HG02798 (cell line): Measurements from ENCODE around the gene HDC.

Experiments used
- ATAC-seq: cut with Tn5 transposase; IDR thresholded peaks from one replicate; pipeline ENCODE4 v1.9.1; 2021; ENCODE audit warnings: mild to moderate bottlenecking; ENCODE audit not compliant: unreplicated experiment, poor library complexity

The HDC gene, protein sequence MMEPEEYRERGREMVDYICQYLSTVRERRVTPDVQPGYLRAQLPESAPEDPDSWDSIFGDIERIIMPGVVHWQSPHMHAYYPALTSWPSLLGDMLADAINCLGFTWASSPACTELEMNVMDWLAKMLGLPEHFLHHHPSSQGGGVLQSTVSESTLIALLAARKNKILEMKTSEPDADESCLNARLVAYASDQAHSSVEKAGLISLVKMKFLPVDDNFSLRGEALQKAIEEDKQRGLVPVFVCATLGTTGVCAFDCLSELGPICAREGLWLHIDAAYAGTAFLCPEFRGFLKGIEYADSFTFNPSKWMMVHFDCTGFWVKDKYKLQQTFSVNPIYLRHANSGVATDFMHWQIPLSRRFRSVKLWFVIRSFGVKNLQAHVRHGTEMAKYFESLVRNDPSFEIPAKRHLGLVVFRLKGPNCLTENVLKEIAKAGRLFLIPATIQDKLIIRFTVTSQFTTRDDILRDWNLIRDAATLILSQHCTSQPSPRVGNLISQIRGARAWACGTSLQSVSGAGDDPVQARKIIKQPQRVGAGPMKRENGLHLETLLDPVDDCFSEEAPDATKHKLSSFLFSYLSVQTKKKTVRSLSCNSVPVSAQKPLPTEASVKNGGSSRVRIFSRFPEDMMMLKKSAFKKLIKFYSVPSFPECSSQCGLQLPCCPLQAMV

GRCh38 chr15:50265620-50266019 lies at the start of gene HDC:
Gene HDC, minus strand, starts transcription at chr15:50265726. Its CDS starts 103 bp downstream, at chr15:50265623.
- ATAC-seq: no peak

- ATAC-seq: no peak
Observed at GRCh38 chr15:50312636-50313035, 47.1 kb upstream of the HDC start.

GRCh38 chr15:50307799-50308198 lies 42.3 kb upstream of the HDC start:
- ATAC-seq: no peak

- no peak for ATAC-seq
Observed at GRCh38 chr15:50304836-50305235, 39.3 kb upstream of the HDC start.

- no peak for ATAC-seq
Observed at GRCh38 chr15:50302581-50302980, 37.1 kb upstream of the HDC start.

GRCh38 chr15:50298340-50298739 lies 32.8 kb upstream of the HDC start:
- ATAC-seq: no peak

DNA sequence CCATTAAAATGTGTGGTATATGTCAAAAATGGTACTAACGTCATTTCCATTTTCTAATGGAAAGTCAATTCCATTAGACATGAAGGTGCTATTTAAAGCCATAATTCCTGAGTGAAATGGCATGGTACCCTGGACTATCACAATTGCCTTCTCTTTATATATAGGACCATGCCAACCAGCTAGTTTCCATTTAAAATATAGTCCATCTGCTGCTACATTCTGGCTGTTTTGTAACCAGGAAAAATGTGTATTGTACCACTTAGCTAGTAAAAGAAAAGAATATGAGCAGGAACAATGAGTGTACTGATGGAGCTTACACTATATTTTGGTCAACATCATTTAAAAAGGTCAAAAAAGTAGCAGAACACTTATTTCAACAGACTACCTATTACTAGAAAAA lies 30.4 kb upstream of the HDC start:
- no peak for ATAC-seq

DNA sequence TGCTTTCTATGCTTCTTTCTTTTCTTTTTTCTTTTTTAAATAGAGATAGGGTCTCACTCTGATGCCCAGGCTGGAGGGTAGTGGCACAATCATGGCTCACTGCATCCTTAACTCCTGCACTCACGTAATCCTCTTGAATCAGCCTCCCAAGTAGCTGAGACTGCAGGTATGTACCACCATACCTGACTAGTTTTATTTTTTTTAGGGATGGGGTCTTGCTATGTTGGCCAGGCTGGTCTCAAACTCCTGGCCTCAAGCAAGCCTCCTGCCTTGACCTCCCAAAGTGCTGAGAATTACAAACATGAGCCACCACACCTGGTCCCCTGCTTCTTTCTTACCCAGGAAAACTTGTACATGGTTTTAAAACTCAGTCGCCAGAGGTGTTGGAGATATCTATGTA lies 24.2 kb upstream of the HDC start:
- no peak for ATAC-seq

- no peak for ATAC-seq
Observed at GRCh38 chr15:50287324-50288116, 22.0 kb upstream of the HDC start.

DNA sequence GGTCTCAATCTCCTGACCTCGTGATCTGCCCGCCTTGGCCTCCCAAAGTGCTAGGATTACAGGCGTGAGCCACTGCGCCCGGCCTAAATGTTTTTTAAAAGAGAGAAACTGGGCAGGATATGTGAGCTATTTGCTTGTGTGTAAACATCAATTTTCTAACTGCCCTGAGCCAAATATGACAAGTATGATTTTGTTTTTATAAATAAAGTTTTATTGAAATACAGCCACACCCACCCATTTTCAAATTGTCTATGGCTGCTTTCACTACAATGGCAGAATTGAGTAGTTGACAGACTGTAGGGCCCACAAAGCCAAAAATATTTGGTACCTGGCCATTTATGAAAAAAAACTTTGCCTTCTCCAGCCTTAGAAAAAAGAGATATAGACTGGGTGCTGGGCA lies 15.9 kb upstream of the HDC start:
- no peak for ATAC-seq

DNA sequence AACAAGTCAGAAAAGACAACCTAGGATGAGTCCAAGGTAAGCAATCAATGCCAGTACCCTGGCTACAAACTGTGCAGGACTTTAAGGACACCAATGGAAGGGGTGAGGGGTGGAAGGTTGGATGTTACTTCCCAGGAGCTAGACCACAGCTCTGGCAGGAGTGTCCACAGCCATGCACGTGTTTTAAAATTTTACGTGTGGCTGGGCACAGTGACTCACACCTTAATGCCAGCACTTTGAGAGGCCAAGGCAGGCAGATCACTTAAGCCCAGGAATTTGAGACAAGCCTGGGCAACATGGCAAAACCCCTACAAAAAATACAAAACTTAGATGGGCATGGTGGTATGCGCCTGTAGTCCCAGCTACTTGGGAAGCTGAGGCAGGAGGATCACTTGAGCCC lies 14.7 kb upstream of the HDC start:
- ATAC-seq: no peak

- no peak for ATAC-seq
Observed at GRCh38 chr15:50278496-50278895, 13.0 kb upstream of the HDC start.

DNA sequence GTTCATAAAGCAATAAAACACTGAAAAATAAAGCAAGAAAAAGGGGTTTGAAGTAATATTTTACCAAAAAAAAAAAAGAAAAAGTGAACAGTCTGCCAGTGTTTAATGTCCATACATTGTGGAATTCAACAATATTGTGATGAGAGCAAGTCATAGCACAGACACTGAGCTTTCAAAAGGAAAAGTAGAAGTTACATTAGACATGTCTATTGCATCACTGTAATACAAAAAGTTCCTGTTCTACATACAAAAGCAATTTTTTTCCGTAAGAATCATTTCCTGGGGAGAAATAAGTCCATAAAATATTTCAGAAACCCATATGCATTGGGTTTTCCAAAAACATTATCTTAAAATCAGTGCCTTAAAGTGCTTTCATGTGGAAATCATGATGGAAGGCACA lies 11.8 kb upstream of the HDC start:
- no peak for ATAC-seq

DNA sequence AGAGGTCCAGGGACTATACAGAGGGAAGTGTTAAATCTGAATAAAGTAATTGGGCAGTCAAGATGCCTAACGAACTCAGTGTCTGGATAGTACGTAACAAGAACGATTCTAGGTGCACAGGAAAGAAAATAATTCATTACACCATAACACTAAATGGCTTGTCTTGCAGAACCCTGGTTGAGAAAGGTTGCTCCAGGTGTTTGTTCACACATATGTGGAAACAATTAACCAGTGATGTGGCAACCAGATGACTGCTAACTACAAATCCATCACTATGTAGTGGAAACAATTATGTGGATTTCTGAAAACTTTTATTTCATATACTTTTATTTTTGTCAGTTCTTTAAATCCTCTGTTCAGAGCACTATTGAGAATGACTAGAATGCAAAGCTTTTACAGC lies 10.4 kb upstream of the HDC start:
- ATAC-seq: no peak

- ATAC-seq: no peak
Observed at GRCh38 chr15:50275091-50275490, 9.6 kb upstream of the HDC start.

DNA sequence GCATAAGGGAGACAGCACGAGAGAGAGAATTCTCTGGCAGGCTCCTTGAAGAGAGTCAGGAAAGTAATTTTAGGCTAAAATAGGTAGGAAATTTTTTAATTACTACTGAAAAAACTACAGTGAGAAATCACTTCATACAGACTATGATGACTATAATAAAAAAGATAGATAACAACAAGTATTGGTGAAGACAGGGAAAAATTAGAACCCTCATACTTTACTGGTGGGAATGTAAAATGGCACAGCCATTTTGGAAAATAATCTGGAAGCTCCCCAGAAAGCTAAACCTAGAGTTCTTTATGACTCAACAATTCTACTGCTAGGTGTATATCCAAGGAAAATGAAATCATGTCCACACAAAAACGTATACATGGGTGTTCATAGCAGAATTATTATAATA lies 2.1 kb upstream of the HDC start:
- ATAC-seq: no peak

- no peak for ATAC-seq
Observed at GRCh38 chr15:50262533-50262932, 3.0 kb downstream of the HDC start.

DNA sequence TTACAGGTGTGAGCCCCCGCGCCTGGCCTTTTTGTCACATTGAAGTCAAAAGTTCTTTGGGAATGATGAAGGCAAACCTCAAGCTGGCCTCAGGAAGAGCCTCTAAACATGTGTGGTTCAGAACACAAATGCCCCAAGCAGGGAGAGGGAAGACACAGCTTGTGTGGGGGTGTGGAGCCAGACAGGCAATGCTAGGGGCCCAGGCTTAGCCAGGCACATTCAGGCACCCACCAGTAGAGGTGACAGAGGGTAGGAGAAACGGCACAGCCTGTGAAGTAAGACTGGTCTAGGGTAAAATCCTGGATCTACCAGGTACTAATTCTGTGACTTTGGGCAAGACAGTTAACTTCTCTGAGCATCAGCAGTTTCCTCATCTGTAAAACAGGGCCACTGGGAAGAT lies 3.5 kb downstream of the HDC start:
- no peak for ATAC-seq

DNA sequence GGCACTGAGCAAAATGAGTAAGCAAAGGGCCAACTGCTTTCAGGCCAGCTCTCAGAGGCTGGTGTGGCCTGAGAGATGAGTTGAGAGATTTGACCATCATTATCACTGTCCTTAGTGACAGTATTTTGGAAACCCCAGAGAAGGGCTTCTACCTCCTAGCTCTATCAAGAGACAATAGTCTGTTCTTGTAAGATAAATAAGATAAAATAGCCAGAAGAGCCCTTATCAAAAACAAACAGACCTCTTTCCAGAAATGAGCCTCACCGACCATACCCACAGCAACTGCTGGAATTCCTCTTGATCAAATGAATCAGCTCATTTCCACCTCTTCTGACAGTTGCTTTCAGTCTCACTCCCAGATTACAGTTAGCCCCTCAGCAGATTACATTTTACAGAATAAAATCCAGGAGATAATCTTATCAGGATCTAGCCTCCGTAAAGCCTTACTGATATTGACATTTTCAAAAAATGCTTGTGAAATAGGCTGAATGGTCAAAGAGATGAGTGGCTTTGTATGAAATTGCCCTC lies 4.5 kb downstream of the HDC start:
- peak; percentile 54 for ATAC-seq

GRCh38 chr15:50259276-50259675 lies 6.2 kb downstream of the HDC start:
- ATAC-seq: no peak

GRCh38 chr15:50257924-50258323 lies 7.6 kb downstream of the HDC start:
- ATAC-seq: no peak
